Lung (tissue), 16 donors: ENCODE measurements around the gene SCAMP5. TPM values are rescaled to one million over a fixed set of nuclear protein-coding genes. Genes with fewer than 3 reads are reported as not detected.

Experiments
- ATAC-seq: fragments of 200-7000 bp; cut with Tn5 transposase; one replicate; pipeline ENCODE4 v1.9.1; 2020; ENCODE audit warnings: moderate number of reproducible peaks; ENCODE audit not compliant: insufficient read depth, low FRiP score
- DNase-seq, 3 donors: peaks; one replicate each; pipeline ENCODE4 v3.0.0-alpha.2; 2013 to 2017
- H3K27ac ChIP-seq, 2 donors: one replicate each; pipeline ENCODE4 v1.5.1; 2013; ENCODE audit warnings: mild to moderate bottlenecking in 2 of 2, moderate library complexity in 2 of 2, control low read depth in 1 of 2, inconsistent platforms in 1 of 2, low read depth in 1 of 2, low read length in 1 of 2
- H3K27me3 ChIP-seq, 3 donors: one replicate each; pipeline ENCODE4 v1.5.1; 2013; ENCODE audit warnings: low read length in 2 of 3; ENCODE audit not compliant: control insufficient read depth in 3 of 3, insufficient read depth in 3 of 3
- H3K36me3 ChIP-seq, 4 donors: one replicate each; pipeline ENCODE4 v1.5.1; 2013; ENCODE audit warnings: low read length in 4 of 4, mild to moderate bottlenecking in 1 of 4, moderate library complexity in 1 of 4; ENCODE audit not compliant: control insufficient read depth in 4 of 4, insufficient read depth in 4 of 4
- H3K4me1 ChIP-seq, 5 donors: one replicate each; pipeline ENCODE4 v1.5.1; 2013; ENCODE audit warnings: low read length in 5 of 5, mild to moderate bottlenecking in 2 of 5, moderate library complexity in 1 of 5; ENCODE audit not compliant: control insufficient read depth in 5 of 5, insufficient read depth in 5 of 5
- H3K4me3 ChIP-seq: one replicate; pipeline ENCODE4 v1.5.1; 2013; ENCODE audit warnings: mild to moderate bottlenecking, control low read depth, moderate library complexity
- H3K9ac ChIP-seq, 2 donors: one replicate each; pipeline ENCODE4 v1.5.1; 2013; ENCODE audit warnings: low read length in 2 of 2, control low read depth in 1 of 2; ENCODE audit not compliant: insufficient read depth in 1 of 2
- H3K9me3 ChIP-seq, 4 donors: one replicate each; pipeline ENCODE4 v1.5.1; 2013; ENCODE audit warnings: low read length in 3 of 4, mild to moderate bottlenecking in 1 of 4, moderate library complexity in 1 of 4; ENCODE audit not compliant: control insufficient read depth in 4 of 4, insufficient read depth in 3 of 4
- CTCF ChIP-seq: IDR thresholded peaks from 2 replicates; pipeline ENCODE4 v1.5.1; 2012; ENCODE audit warnings: mild to moderate bottlenecking; ENCODE audit errors: control extremely low read depth, extremely low read depth
- WGBS, 2 donors: extraction: QIAGEN DNeasy Blood & Tissue Kit; methylation state at CpG; one replicate each; pipeline ENCODE4 v1.1.7; 2013; 5-methylcytosine and 5-hydroxymethylcytosine counted together
- long read RNA-seq, 5 donors: transcript quantifications; one replicate each; lab custom pipeline, GENCODE V29; 2026
- polyA plus RNA-seq, 2 donors: library from polyadenylated mRNA; stranded (reverse); fragments of 200-250 nt; gene quantifications; one replicate each; pipeline ENCODE4 v1.2.1, GENCODE V29; 2013
- total RNA-seq, 2 donors: library from RNA; depleted of rRNA in 1 of 2; stranded (reverse); fragments of >200 nt in 1 of 2; gene quantifications; one replicate each; pipeline ENCODE4 v1.2.1, GENCODE V29; 2014 to 2021
- donor health status: control.
- donor health status: control.
- donor health status: Bipolar disorder and iron deficiency.
- donor health status: healthy.
- donor health status: DM: yes; HTN: yes; CAD: no.

The SCAMP5 gene
- total RNA-seq (1 to 10 TPM; 3.8 to 4.8 TPM), polyA plus RNA-seq (1 to 10 TPM in 1 of 2 donors, under 1 TPM in 1; 0.94 to 9.5 TPM)
- long read RNA-seq, donor 1, partial matches to known transcripts, result 29 of 33 reads
- long read RNA-seq, donor 1, other reads (novel, unspliced or antisense), result 0 of 33 reads
- long read RNA-seq, donor 2, result 0 reads
- long read RNA-seq, donor 3, partial matches to known transcripts, result 0 of 3 reads
- long read RNA-seq, donor 3, other reads (novel, unspliced or antisense), result 0 of 3 reads
- long read RNA-seq, donor 4, partial matches to known transcripts, result 0 of 1 reads
- long read RNA-seq, donor 4, other reads (novel, unspliced or antisense), result 0 of 1 reads
- long read RNA-seq, donor 5, partial matches to known transcripts, result 14 of 16 reads
- long read RNA-seq, donor 5, other reads (novel, unspliced or antisense), result 0 of 16 reads

- H3K4me1 ChIP-seq, result peaks cover 0 to 18% (median 7%) of the 10 kb centered on the region in 5 donors
- peak within 1 kb of the TSS; percentile 62 for H3K4me3 ChIP-seq
- H3K27me3 ChIP-seq, result peaks cover 0 to 6% (median 0%) of the 10 kb centered on the region in 3 donors
- ATAC-seq (peak; percentile 98), DNase-seq (peak; percentile 93 to 98 (median 95))
- no peaks in the 10 kb centered on the region for H3K36me3 ChIP-seq
- peak within 1 kb of the TSS in 1 of 2 donors; percentile 13 for H3K27ac ChIP-seq
- peak within 1 kb of the TSS in 1 of 2 donors; percentile 34 for H3K9ac ChIP-seq
- WGBS, 2 donors, result 1% methylated on average over 54 to 58 of the region's 58 CpGs
- TF ChIP-seq CTCF, result no peak
- no peaks in the 10 kb centered on the region for H3K9me3 ChIP-seq
These were observed at the start of gene SCAMP5 for GRCh38 chr15:74995182-74995778. Gene SCAMP5, plus strand, starts transcription at chr15:74995563. Its CDS starts 16,277 bp downstream, at chr15:75011840.

GRCh38 chr15:74950078-74950908 is 45.1 kb upstream of the SCAMP5 start:
- DNase-seq, result peak; percentile 82 to 88 (median 88)
- 49 to 59% methylated on average over 7 of the region's 7 CpGs for WGBS, 2 donors
- Histone ChIP-seq H3K36me3 (no peaks in the 10 kb centered on the region), H3K9me3 (no peaks in the 10 kb centered on the region), H3K9ac (no peak overlapping the region), H3K4me3 (no peak overlapping the region), H3K27ac (no peak overlapping the region), H3K4me1 (peaks cover 0 to 18% (median 8%) of the 10 kb centered on the region in 5 donors), H3K27me3 (no peaks in the 10 kb centered on the region)
- peak; percentile 65 for ATAC-seq
- TF ChIP-seq CTCF, result peak; percentile 99

GRCh38 chr15:74951006-74951405 is 44.4 kb upstream of the SCAMP5 start:
- Histone ChIP-seq H3K9me3 (no peaks in the 10 kb centered on the region), H3K27ac (no peak overlapping the region), H3K4me1 (peaks cover 0 to 25% (median 8%) of the 10 kb centered on the region in 5 donors), H3K27me3 (no peaks in the 10 kb centered on the region), H3K4me3 (no peak overlapping the region), H3K36me3 (no peaks in the 10 kb centered on the region), H3K9ac (no peak overlapping the region)
- ATAC-seq (no peak), DNase-seq (no peak)
- TF ChIP-seq CTCF, result no peak
- WGBS, 2 donors, result 70 to 71% methylated on average over 3 of the region's 3 CpGs
